Measurements from ENCODE around the gene JMJD6. TPM values are rescaled to one million over a fixed set of nuclear protein-coding genes. Genes with fewer than 3 reads are reported as not detected.
A peak's percentile ranks its signal among the peaks of the same experiment; 100 is the strongest.

Gene JMJD6
- total RNA-seq, 2 experiments from 2014 or later = 39.9 to 71.2 TPM

- Histone ChIP-seq H3K4me3 (ENCODE audit: low read depth, low read length, poor library complexity, severe bottlenecking) (peak overlapping the region; percentile 77), H3K9me2 (ENCODE audit: insufficient read depth, low read length) (no peaks in the 10 kb centered on the region), H2AFZ (ENCODE audit: low read length) (no peak overlapping the region), H3K4me2 (ENCODE audit: low read length) (peak overlapping the region; percentile 96), H4K20me1 (ENCODE audit: insufficient read depth, low read length) (peaks cover 36% of the 10 kb centered on the region), H3K9me3 (ENCODE audit: low read length) (no peaks in the 10 kb centered on the region), H3K27ac (ENCODE audit: low read depth, low read length, poor library complexity, severe bottlenecking) (peak overlapping the region; percentile 92), H3K36me3 (ENCODE audit: insufficient read depth, low read length) (peaks cover 69% of the 10 kb centered on the region), H3K4me1 (ENCODE audit: insufficient read depth, low read length, poor library complexity, severe bottlenecking) (peaks cover 60% of the 10 kb centered on the region), H3K79me2 (ENCODE audit: insufficient read depth, low read depth, low read length) (peaks cover 88% of the 10 kb centered on the region)
- intact Hi-C loops (cut with micrococcal nuclease; ENCODE audit: unreplicated experiment) = loop anchor here (2.0 to 10.0 kb wide), 7 partner anchors 47 to 1071 kb away; partner anchors contain the start of genes RECQL5, SAP30BP and SEC14L1
- CTCF ChIA-PET (ENCODE audit: unreplicated experiment) = no interaction called here
- TF ChIP-seq EZH2phosphoT487 (IDR thresholded peaks at IDR 0.05; ENCODE audit: borderline replicate concordance, low read depth, low read length) (no peak), CTCF (conservative IDR thresholded peaks at IDR 0.05; ENCODE audit: low read length) (no peak)
- no TSS peak for BruUV-seq (replicated peaks)
- POLR2A ChIA-PET = interaction anchor here (0.8 to 1.9 kb wide), 4 partner anchors 10 to 410 kb away, joined by 3 to 7 read pairs (median 3); partner anchors contain the start of genes JMJD6 and METTL23
- peak; percentile 52 for DNase-seq (ENCODE audit: low spot score)
Observed at GRCh38 chr17:76735586-76736348, 9.4 kb upstream of the JMJD6 start.

GRCh38 chr17:76735006-76735405 lies 8.6 kb upstream of the JMJD6 start:
- Histone ChIP-seq H4K20me1 (ENCODE audit: insufficient read depth, low read length) (peaks cover 36% of the 10 kb centered on the region), H3K27ac (ENCODE audit: low read depth, low read length, poor library complexity, severe bottlenecking) (peak overlapping the region; percentile 92), H3K79me2 (ENCODE audit: insufficient read depth, low read depth, low read length) (peaks cover 87% of the 10 kb centered on the region), H3K4me2 (ENCODE audit: low read length) (peak overlapping the region; percentile 96), H3K9me2 (ENCODE audit: insufficient read depth, low read length) (no peaks in the 10 kb centered on the region), H3K4me1 (ENCODE audit: insufficient read depth, low read length, poor library complexity, severe bottlenecking) (peaks cover 58% of the 10 kb centered on the region), H2AFZ (ENCODE audit: low read length) (no peak overlapping the region), H3K4me3 (ENCODE audit: low read depth, low read length, poor library complexity, severe bottlenecking) (peak overlapping the region; percentile 77), H3K36me3 (ENCODE audit: insufficient read depth, low read length) (peaks cover 68% of the 10 kb centered on the region), H3K9me3 (ENCODE audit: low read length) (no peaks in the 10 kb centered on the region)
- POLR2A ChIA-PET = interaction anchor here (0.6 to 1.9 kb wide), 5 partner anchors 9 to 411 kb away, joined by 3 to 7 read pairs (median 3); partner anchors contain the start of genes JMJD6 and METTL23
- no TSS peak for BruUV-seq (replicated peaks)
- CTCF ChIA-PET (ENCODE audit: unreplicated experiment) = no interaction called here
- no peak for TF ChIP-seq CTCF (conservative IDR thresholded peaks at IDR 0.05; ENCODE audit: low read length)
- TF ChIP-seq EZH2phosphoT487 (IDR thresholded peaks at IDR 0.05; ENCODE audit: borderline replicate concordance, low read depth, low read length) = no peak
- peak; percentile 78 for DNase-seq (ENCODE audit: low spot score)
- intact Hi-C loops (cut with micrococcal nuclease; ENCODE audit: unreplicated experiment) = loop anchor here (5.0 to 10.0 kb wide), 4 partner anchors 352 to 1070 kb away; partner anchors contain the start of genes RECQL5, SAP30BP and SEC14L1
